Endodermal cell (in vitro differentiated cells): Measurements from ENCODE around the gene PERCC1. TPM values are rescaled to one million over a fixed set of nuclear protein-coding genes. Genes with fewer than 3 reads are reported as not detected.

ENCODE experiments used
- DNase-seq: peaks from one replicate; pipeline ENCODE4 v3.0.0-alpha.2; 2017
- H3K27ac ChIP-seq: 2 replicates; pipeline ENCODE4 v1.5.1; 2013; ENCODE audit warnings: mild to moderate bottlenecking, low read depth, low read length, moderate library complexity
- H3K27me3 ChIP-seq: 2 replicates; pipeline ENCODE4 v1.6.1; 2013; ENCODE audit warnings: mild to moderate bottlenecking, low read length, moderate library complexity; ENCODE audit not compliant: insufficient read depth, control insufficient read depth, poor library complexity, severe bottlenecking
- H3K36me3 ChIP-seq: 2 replicates; pipeline ENCODE4 v1.7.0; 2013; ENCODE audit warnings: mild to moderate bottlenecking, low read length, moderate library complexity; ENCODE audit not compliant: control insufficient read depth, insufficient read depth
- H3K4me1 ChIP-seq: one replicate; pipeline ENCODE4 v1.7.0; 2013; ENCODE audit warnings: low read length; ENCODE audit not compliant: control insufficient read depth, insufficient read depth
- H3K4me3 ChIP-seq: 2 replicates; pipeline ENCODE4 v1.5.1; 2013; ENCODE audit warnings: mild to moderate bottlenecking, low read length, moderate library complexity
- H3K9ac ChIP-seq: 2 replicates; pipeline ENCODE4 v1.6.1; 2013; ENCODE audit warnings: mild to moderate bottlenecking, low read length, moderate library complexity; ENCODE audit not compliant: poor library complexity, severe bottlenecking; ENCODE audit errors: extremely low read depth
- H3K9me3 ChIP-seq: 2 replicates; pipeline ENCODE4 v1.6.1; 2013; ENCODE audit warnings: mild to moderate bottlenecking, low read length, moderate library complexity; ENCODE audit not compliant: control insufficient read depth
- H3K27ac Mint-ChIP-seq: 2 replicates; pipeline ENCODE4 v1.8.0; 2020; ENCODE audit warnings: mixed read lengths
- H3K27me3 Mint-ChIP-seq: 2 replicates; pipeline ENCODE4 v1.8.0; 2021; ENCODE audit warnings: mild to moderate bottlenecking, mixed read lengths; ENCODE audit not compliant: insufficient read depth
- H3K36me3 Mint-ChIP-seq: 2 replicates; pipeline ENCODE4 v1.8.0; 2020; ENCODE audit warnings: low read depth, mixed read lengths
- H3K4me1 Mint-ChIP-seq: 2 replicates; pipeline ENCODE4 v1.8.0; 2020; ENCODE audit warnings: mixed read lengths
- H3K4me3 Mint-ChIP-seq: 2 replicates; pipeline ENCODE4 v1.8.0; 2020; ENCODE audit warnings: mild to moderate bottlenecking, moderate library complexity, mixed read lengths
- H3K9me3 Mint-ChIP-seq: 2 replicates; pipeline ENCODE4 v1.8.0; 2020; ENCODE audit warnings: mild to moderate bottlenecking, mixed read lengths
- WGBS, 2 experiments: methylation state at CpG; one replicate each; pipeline versions ENCODE4 v1.1.5 to v1.1.7; 2013; ENCODE audit warnings: missing lambda C conversion rate in 2 of 2, mixed read lengths in 1 of 2; ENCODE audit not compliant: insufficient coverage in 1 of 2, insufficient read length in 1 of 2; 5-methylcytosine and 5-hydroxymethylcytosine counted together
- total RNA-seq, 2 donors: library from RNA; stranded (reverse); fragmentation: NEBNext Ultra II Directional in 1 of 2; extraction: Animal tissue kit (Norgen Biotek cat#: 25700) in 1 of 2; gene quantifications; 2 replicates in 1 of 2; 3 replicates in 1 of 2; pipeline ENCODE4 v1.2.1, GENCODE V29; 2021
- TF ChIP-seq, protein P1 (sequence below): fragments of 200-600 bp; sonication (generic); conservative IDR thresholded peaks from 2 replicates; pipeline ENCODE4 v1.5.0; 2021; ENCODE audit warnings: antibody characterized with exemption, mild to moderate bottlenecking

Gene PERCC1
- total RNA-seq, 2 donors from 2014 or later: 0.51 to 0.79 TPM

DNA sequence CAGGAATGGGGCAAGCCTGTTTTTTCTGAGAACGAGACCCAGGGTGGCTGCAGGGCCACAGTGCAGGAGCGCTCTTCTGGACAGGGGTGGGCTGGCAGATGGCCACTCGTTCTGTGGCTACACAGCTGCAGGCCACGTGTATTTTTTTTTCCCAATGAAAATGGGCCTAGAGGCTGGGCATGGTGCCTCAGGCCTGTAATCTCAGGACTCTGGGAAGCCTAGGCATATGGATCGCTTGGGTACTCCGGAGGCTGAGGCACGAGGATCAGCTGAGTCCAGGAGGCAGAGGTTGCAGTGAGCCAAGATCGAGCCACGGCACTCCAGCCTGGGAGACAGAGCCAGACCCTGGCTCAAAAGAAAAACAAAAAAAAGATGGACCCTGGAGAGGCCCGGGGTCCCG is 23.1 kb upstream of the PERCC1 start:
- peak overlapping the region; percentile 55 for H3K27ac Mint-ChIP-seq
- H3K36me3 Mint-ChIP-seq: peaks cover 17% of the 10 kb centered on the region
- H3K4me3 Mint-ChIP-seq: peak overlapping the region; percentile 61
- TF ChIP-seq, protein P1, sequence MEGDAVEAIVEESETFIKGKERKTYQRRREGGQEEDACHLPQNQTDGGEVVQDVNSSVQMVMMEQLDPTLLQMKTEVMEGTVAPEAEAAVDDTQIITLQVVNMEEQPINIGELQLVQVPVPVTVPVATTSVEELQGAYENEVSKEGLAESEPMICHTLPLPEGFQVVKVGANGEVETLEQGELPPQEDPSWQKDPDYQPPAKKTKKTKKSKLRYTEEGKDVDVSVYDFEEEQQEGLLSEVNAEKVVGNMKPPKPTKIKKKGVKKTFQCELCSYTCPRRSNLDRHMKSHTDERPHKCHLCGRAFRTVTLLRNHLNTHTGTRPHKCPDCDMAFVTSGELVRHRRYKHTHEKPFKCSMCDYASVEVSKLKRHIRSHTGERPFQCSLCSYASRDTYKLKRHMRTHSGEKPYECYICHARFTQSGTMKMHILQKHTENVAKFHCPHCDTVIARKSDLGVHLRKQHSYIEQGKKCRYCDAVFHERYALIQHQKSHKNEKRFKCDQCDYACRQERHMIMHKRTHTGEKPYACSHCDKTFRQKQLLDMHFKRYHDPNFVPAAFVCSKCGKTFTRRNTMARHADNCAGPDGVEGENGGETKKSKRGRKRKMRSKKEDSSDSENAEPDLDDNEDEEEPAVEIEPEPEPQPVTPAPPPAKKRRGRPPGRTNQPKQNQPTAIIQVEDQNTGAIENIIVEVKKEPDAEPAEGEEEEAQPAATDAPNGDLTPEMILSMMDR: no peak
- no peaks in the 10 kb centered on the region for H3K4me1 Mint-ChIP-seq
- Histone ChIP-seq H3K9me3 (no peaks in the 10 kb centered on the region), H3K9ac (no peak overlapping the region), H3K4me3 (no peak overlapping the region), H3K36me3 (peaks cover 3% of the 10 kb centered on the region), H3K4me1 (no peaks in the 10 kb centered on the region), H3K27ac (peak overlapping the region; percentile 91), H3K27me3 (no peaks in the 10 kb centered on the region)
- no peaks in the 10 kb centered on the region for H3K27me3 Mint-ChIP-seq
- no peaks in the 10 kb centered on the region for H3K9me3 Mint-ChIP-seq
- DNase-seq: no peak
- WGBS, 2 experiments: 70 to 74% methylated on average over 11 of the region's 11 CpGs

DNA sequence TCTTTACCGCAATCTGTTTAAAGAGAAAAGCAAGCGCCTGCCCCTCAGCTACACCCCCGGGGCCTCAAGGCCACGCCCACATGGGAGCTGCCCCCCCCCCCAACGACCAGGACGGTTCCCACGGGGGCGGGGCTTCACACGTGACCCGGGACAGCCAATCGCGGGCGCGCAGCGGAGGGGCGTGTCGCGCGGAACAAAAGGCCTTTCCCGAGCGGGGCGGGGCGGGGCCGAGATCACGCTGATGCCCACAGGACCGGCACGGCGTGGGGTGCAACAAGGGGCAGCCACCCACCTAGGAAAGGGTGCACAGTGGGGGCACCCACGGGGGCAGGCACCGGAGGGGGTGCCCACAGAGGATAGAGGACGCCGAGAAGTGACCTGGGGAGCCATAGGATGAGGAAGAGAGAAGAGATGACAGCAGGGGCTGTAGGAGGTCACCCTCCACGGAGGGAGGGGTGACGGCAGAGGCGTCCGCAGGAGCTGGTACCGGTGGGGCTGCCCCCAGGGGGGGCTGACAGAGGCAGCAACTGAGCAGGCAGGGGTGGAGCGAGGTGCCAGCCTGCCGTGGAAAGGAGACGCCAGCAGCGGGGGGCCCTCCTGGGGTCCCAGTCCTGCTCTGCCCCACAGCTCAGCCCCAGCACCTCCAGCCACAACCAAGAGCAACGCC is 22.6 kb upstream of the PERCC1 start:
- no peaks in the 10 kb centered on the region for H3K4me1 ChIP-seq
- TF ChIP-seq, protein P1: no peak
- H3K36me3 ChIP-seq: peaks cover 5% of the 10 kb centered on the region
- Mint-ChIP-seq H3K4me1 (no peaks in the 10 kb centered on the region), H3K4me3 (peak overlapping the region; percentile 61), H3K27ac (peak overlapping the region; percentile 68), H3K9me3 (no peaks in the 10 kb centered on the region), H3K27me3 (no peaks in the 10 kb centered on the region), H3K36me3 (peaks cover 16% of the 10 kb centered on the region)
- H3K4me3 ChIP-seq: peak overlapping the region; percentile 81
- H3K9ac ChIP-seq: peak overlapping the region; percentile 30
- no peaks in the 10 kb centered on the region for H3K9me3 ChIP-seq
- 1 to 4% methylated on average over 22 to 41 of the region's 42 CpGs for WGBS, 2 experiments
- H3K27me3 ChIP-seq: no peaks in the 10 kb centered on the region
- peak overlapping the region; percentile 91 for H3K27ac ChIP-seq
- peak; percentile 96 for DNase-seq

DNA sequence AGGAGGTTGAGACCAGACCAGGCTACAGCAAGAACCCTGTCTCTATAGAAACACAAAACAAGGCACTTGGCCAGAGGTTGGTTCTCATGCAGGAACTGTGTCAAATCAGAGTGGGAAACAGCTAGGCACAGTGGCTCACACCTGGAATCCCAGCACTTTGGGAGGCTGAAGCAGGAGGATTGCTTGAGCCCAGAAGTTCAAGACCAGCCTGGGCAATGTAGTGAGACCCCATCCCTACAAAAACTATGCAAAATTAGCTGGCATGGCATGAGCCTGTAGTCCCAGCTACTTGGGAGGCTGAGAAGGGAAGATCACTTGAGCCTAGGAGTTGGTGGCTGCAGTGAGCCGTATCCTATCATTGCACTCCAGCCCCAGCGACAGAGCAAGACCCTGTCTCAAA is 18.0 kb upstream of the PERCC1 start:
- Mint-ChIP-seq H3K9me3 (no peaks in the 10 kb centered on the region), H3K27me3 (no peaks in the 10 kb centered on the region), H3K27ac (no peak overlapping the region), H3K4me1 (no peaks in the 10 kb centered on the region), H3K4me3 (no peak overlapping the region), H3K36me3 (peaks cover 11% of the 10 kb centered on the region)
- Histone ChIP-seq H3K4me3 (no peak overlapping the region), H3K4me1 (no peaks in the 10 kb centered on the region), H3K9me3 (no peaks in the 10 kb centered on the region), H3K9ac (no peak overlapping the region), H3K36me3 (peaks cover 5% of the 10 kb centered on the region), H3K27me3 (no peaks in the 10 kb centered on the region), H3K27ac (no peak overlapping the region)
- DNase-seq: no peak
- WGBS, 2 experiments: 89% methylated on average over 2 of the region's 2 CpGs; no CpG with 5 or more reads in 1 of the 2 experiments
- TF ChIP-seq, protein P1: no peak
